ENCODE measurements around the gene ORC4. TPM values are rescaled to one million over a fixed set of nuclear protein-coding genes. Genes with fewer than 3 reads are reported as not detected.

ORC4 gene
- total and polyA plus RNA-seq, 8 donors: 4.9 to 86.1 (median 9.6) TPM

DNA sequence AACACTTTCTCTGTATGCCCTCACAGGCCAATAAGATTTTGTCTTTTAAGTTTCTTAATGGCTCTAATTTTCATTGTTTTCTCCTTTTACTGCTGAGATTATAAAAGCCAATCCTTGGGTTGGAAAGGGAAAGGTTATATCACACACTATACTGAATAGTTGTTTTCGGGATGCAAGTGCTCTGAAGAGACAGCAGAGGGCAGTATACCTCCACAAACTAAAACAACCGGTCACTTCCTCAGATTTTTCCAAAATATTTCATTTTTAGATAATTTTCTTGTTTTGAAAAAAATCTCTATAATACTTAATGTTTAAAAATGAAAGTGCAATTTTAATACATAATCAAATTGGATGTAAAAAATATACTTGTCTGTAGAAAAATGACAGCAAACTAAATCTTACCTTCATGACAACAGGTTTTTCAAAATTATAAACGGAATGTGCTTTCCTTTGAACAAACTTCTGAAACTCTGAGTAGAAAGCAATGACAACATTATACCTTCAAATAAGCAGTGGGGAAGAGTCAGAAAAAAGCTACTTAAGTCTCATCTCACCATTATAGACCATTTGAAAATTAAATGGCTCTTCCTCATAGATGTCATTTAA is 82.7 kb downstream of the ORC4 start:
- no peaks in the 10 kb centered on the region for H3K27me3 ChIP-seq
- intact Hi-C loops (cut with DNase I; ENCODE audit: low total_unique reads): no loop called here
- H3K36me3 ChIP-seq: peaks cover 7 to 64% (median 53%) of the 10 kb centered on the region in 4 donors
- no peaks in the 10 kb centered on the region for H3K9me3 ChIP-seq
- WGBS, 5 donors: 35 to 41% (median 38%) methylated on average over 3 of the region's 3 CpGs
- TF ChIP-seq CTCF (IDR thresholded peaks at IDR 0.05): peak in 5 of 7 experiments; percentile 69 to 86 (median 82)
- no peak for TF ChIP-seq EP300 (IDR thresholded peaks at IDR 0.05)
- TF ChIP-seq POLR2AphosphoS5 (IDR thresholded peaks at IDR 0.05): no peak
- H3K27ac ChIP-seq: no peak overlapping the region
- H3K4me1 ChIP-seq: peaks cover 0 to 15% (median 6%) of the 10 kb centered on the region in 4 donors
- no peak overlapping the region for H3K4me3 ChIP-seq
- peak in 1 of 2 donors; percentile 53 for DNase-seq

DNA sequence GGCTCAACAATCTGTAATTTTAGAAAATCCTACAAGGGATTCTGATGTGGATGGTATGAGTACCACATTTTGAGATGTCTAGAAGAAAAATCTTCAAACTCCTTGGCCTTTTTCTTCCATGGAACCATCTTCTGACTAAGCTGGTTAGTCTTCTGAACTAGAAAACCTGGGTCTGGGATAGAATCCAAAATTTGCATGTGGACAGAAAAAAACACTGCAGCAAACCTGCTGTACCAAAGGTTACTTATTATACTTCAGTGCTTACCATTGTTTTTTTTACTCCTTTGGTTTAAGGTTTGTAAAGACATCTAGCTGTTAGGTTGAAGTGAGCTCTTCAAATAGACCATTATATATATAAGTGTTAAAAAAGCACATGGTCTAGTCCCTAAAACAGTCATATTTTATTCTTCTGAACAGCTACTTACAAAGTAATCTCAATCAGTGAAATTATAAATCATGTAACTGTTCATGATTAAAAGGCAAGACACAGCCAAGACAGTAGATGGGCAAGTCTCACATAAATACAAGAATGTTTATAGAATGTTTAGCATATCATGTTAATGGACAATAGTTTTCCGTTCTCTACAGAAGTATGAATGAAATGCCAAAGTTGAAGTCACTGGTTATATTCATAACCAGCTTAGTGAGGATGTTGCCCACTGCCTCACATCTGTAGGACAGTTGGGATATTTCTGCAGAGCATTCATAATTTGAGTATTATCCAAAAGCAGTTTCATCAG is 85.5 kb downstream of the ORC4 start:
- H3K4me1 ChIP-seq: peaks cover 0 to 12% (median 3%) of the 10 kb centered on the region in 4 donors
- no peak for DNase-seq
- WGBS, 5 donors: 38 to 76% (median 58%) methylated on average over 1 of the region's 1 CpG
- H3K36me3 ChIP-seq: peaks cover 7 to 69% (median 54%) of the 10 kb centered on the region in 4 donors
- H3K27me3 ChIP-seq: no peaks in the 10 kb centered on the region
- TF ChIP-seq CTCF (IDR thresholded peaks at IDR 0.05) (no peak), POLR2A (IDR thresholded peaks at IDR 0.05) (no peak), POLR2AphosphoS5 (IDR thresholded peaks at IDR 0.05) (no peak), EP300 (IDR thresholded peaks at IDR 0.05) (no peak)
- intact Hi-C loops (cut with DNase I; ENCODE audit: low total_unique reads): no loop called here
- no peak overlapping the region for H3K4me3 ChIP-seq
- H3K9me3 ChIP-seq: no peaks in the 10 kb centered on the region
- no peak overlapping the region for H3K27ac ChIP-seq

GRCh38 chr2:147933931-147934330 is 86.6 kb downstream of the ORC4 start:
- Histone ChIP-seq H3K36me3 (peaks cover 7 to 72% (median 55%) of the 10 kb centered on the region in 4 donors), H3K27me3 (no peaks in the 10 kb centered on the region), H3K4me3 (no peak overlapping the region), H3K4me1 (peaks cover 0 to 1% (median under 1%) of the 10 kb centered on the region in 4 donors), H3K27ac (no peak overlapping the region), H3K9me3 (no peaks in the 10 kb centered on the region)
- intact Hi-C loops (cut with DNase I; ENCODE audit: low total_unique reads): no loop called here
- TF ChIP-seq EP300 (IDR thresholded peaks at IDR 0.05) (no peak), CTCF (IDR thresholded peaks at IDR 0.05) (no peak), POLR2A (IDR thresholded peaks at IDR 0.05) (no peak), POLR2AphosphoS5 (IDR thresholded peaks at IDR 0.05) (no peak)
- no peak for DNase-seq

DNA sequence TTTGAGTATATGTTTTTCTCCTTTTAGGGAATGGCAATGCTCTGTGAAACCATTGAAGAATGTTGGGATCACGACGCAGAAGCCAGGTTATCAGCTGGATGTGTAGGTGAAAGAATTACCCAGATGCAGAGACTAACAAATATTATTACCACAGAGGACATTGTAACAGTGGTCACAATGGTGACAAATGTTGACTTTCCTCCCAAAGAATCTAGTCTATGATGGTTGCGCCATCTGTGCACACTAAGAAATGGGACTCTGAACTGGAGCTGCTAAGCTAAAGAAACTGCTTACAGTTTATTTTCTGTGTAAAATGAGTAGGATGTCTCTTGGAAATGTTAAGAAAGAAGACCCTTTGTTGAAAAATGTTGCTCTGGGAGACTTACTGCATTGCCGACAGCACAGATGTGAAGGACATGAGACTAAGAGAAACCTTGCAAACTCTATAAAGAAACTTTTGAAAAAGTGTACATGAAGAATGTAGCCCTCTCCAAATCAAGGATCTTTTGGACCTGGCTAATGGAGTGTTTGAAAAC is 93.4 kb downstream of the ORC4 start:
- 94 to 99% (median 96%) methylated on average over 4 of the region's 4 CpGs for WGBS, 5 donors
- no peak for TF ChIP-seq POLR2A (IDR thresholded peaks at IDR 0.05)
- TF ChIP-seq EP300 (IDR thresholded peaks at IDR 0.05): no peak
- TF ChIP-seq POLR2AphosphoS5 (IDR thresholded peaks at IDR 0.05): no peak
- TF ChIP-seq CTCF (IDR thresholded peaks at IDR 0.05): no peak
- Histone ChIP-seq H3K27me3 (no peaks in the 10 kb centered on the region), H3K4me1 (peaks cover 0 to 20% (median 4%) of the 10 kb centered on the region in 4 donors), H3K4me3 (no peak overlapping the region), H3K27ac (no peak overlapping the region), H3K36me3 (peaks cover 4 to 52% (median 32%) of the 10 kb centered on the region in 4 donors), H3K9me3 (no peaks in the 10 kb centered on the region)
- DNase-seq: no peak
- intact Hi-C loops (cut with DNase I; ENCODE audit: low total_unique reads): no loop called here

Measured in stomach (tissue), 9 donors.